GM12873 (cell line): ENCODE measurements around the gene TCF4.

Experiments
- CTCF ChIP-seq: IDR thresholded peaks from 2 replicates; pipeline ENCODE4 v1.5.1; 2012; ENCODE audit warnings: low read depth, mild to moderate bottlenecking, moderate library complexity, low read length, control low read depth; ENCODE audit not compliant: insufficient read depth; ENCODE audit errors: missing control alignments

Gene TCF4

GRCh38 chr18:55588111-55588869, at the start of gene TCF4:
Gene TCF4 (minus strand): TSS chr18:55588192. CDS start chr18:55587116, 1,076 bp downstream.
- no peak for TF ChIP-seq CTCF

- TF ChIP-seq CTCF: no peak
These were observed 49.2 kb upstream of the TCF4 start for GRCh38 chr18:55637204-55637603.

GRCh38 chr18:55635439-55635838, 47.4 kb upstream of the TCF4 start:
- no peak for TF ChIP-seq CTCF

GRCh38 chr18:55634545-55634944, 46.6 kb upstream of the TCF4 start:
- no peak for TF ChIP-seq CTCF

GRCh38 chr18:55633032-55633431, 45.0 kb upstream of the TCF4 start:
- no peak for TF ChIP-seq CTCF

- no peak for TF ChIP-seq CTCF
These were observed 41.1 kb upstream of the TCF4 start for GRCh38 chr18:55629133-55629532.

- no peak for TF ChIP-seq CTCF
These were observed 39.0 kb upstream of the TCF4 start for GRCh38 chr18:55627007-55627406.
